NOMO-1 treated with DMSO at 0.1 percent for 48 hours (cell line): ENCODE measurements around the gene PIEZO1.

Source experiments
- DNase-seq: peaks from one replicate; lab custom pipeline; 2025; ENCODE audit not compliant: unreplicated experiment; lab: John Stamatoyannopoulos, UW

Gene PIEZO1

DNA sequence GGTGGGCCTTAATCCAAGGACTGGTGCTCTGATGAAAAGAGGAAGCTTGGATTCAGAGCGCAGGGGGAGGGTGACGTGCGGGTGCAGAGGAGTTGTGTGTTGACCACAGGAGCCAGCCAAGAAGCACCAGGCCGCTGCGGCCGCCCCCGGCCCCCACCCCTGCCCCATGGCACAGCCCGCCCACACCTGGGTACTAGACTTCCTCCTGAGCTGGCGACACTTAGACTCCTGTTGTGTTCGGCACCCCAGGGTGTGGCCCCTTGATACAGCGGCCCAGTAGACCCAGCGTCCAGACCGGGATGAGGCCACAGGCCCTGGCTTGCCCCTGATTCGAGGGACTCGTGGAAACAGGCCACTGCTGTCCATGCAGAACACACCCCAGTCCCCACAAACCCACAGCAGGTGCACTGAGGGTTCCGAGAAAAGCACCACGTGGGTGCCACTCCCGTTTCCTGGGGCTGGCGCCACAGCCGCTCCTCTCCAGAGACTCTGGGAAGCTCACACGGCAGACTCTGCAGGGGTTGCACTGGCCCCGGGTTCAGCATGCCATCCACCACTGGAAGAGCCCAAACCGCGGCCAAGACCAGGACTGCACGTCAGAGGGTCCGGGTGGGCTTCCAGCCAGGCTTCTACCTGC is 93.0 kb downstream of the PIEZO1 start:
- peak; percentile 80 for DNase-seq

- DNase-seq = no peak
Observed at GRCh38 chr16:88691129-88691813, 93.7 kb downstream of the PIEZO1 start.

- no peak for DNase-seq
Observed at GRCh38 chr16:88690341-88691128, 94.5 kb downstream of the PIEZO1 start.

DNA sequence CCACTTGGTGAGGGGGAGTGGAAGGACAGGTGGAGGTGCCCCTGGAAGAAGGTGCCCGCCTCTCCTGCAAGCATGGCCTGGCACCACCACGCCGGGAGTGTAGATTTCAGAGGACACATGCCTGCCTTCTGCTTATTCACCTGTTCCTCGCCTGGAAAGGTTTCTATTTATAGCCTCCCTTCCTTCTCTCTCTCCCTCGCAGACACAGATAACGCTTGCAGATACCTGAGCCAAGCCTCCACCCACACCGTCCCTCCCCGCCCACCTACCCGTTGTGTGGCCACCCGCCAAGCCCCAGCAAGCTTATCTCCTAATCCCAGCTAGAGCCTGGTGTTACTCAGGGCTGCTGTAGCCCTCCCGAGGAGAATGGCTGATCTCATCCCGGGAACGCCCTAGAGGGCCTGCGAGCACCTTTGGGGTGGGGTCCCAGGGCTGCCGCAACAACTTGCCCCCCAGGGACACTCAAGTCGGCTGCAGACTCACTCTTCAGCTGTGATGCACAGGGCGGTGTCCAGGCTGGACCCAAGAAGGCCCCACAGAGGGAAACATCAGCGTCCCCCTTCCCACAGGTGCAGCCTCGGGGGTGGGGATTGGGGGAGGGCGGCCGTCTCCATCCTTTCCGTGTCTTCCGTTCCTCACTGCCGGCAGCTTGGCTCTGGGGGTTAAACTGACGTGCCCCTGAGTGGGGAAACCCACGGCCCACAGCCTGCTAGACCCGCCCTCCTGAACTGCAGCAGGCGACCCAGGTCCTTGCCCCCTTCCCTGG is 96.8 kb downstream of the PIEZO1 start:
- no peak for DNase-seq

DNA sequence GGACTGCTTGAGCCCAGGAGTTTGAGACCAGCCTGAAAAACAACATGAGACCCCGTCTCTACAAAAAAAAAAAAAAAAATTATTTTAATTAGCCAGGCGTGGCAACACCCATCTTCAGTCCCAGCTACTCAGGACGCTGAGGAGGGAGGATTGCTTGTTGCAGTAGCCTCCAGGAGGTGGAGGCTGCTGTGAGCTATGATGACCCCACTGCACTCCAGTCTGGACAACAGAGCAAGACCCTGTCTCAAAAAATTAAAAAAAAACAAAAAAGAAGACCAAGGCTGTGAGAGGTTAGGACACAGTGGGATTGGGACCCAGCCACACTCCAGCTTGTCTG is 97.4 kb downstream of the PIEZO1 start:
- DNase-seq = no peak

- no peak for DNase-seq
Observed at GRCh38 chr16:88687254-88687576, 97.8 kb downstream of the PIEZO1 start.

- DNase-seq = peak; percentile 73
Observed at GRCh38 chr16:88686439-88687253, 98.4 kb downstream of the PIEZO1 start, which contains the start of gene SNAI3. Gene SNAI3, minus strand, starts transcription at chr16:88686507. Its CDS starts 101 bp downstream, at chr16:88686406.

- no peak for DNase-seq
Observed at GRCh38 chr16:88686062-88686438, 99.0 kb downstream of the PIEZO1 start.

- DNase-seq = peak; percentile 79
Observed at GRCh38 chr16:88685156-88686061, 99.6 kb downstream of the PIEZO1 start.

DNA sequence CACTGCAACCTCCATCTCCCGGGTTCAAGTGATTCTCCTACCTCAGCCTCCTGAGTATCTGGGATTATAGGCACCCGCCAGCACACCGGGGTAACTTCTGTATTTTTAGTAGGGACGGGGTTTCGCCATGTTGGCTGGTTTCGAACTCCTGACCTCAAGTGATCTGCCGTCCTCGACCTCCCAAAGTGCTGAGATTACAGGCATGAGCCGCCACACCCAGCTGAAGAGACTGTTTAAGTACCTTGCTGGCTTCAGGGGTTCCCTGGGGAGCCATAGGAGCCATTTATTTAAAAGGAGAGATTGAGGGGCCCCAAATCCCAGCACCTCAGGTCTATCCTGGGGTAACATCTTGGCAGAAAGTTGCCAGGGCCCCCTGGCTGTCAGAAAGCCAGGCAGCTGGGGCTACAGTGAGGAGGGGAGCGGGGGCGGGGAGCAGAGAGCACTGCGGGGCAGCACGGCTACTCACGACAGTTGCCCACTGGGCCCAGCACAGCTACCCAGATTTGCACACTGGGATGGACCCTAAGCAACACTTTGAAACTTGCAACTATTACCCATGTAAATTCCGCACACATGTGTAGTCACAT is 100.4 kb downstream of the PIEZO1 start:
- DNase-seq = no peak

- DNase-seq = peak; percentile 98
Observed at GRCh38 chr16:88681709-88682451, 103.1 kb downstream of the PIEZO1 start.

DNA sequence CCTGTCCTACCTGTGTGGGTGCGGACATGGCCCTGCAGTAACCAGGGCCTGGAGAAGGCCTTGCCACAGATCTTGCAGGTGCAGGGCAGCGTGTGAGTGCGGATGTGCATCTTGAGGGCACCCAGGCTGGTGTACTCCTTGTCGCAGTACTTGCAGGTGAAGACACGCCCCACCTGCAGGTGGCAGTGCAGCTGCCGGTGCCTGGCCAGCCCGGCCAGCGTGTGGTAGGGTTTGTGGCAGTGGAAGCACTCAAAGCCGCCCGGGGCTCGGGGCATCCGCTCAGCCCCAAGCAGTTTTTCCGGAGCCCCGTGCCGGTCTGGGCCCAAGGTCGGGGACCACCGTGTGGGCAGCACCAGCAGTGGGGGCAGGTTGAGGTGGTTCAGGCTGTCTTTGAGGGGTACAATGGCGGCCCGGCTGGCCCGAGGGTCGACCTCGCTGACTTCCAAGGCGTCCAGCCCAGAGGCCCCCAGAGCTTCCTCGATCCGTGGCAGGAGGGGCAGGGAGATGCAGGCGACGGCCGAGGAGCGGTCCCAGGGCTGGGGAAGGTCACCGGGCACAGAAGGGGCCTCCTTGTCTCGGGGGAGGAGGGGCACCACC is 103.8 kb downstream of the PIEZO1 start:
- DNase-seq = peak; percentile 23

DNA sequence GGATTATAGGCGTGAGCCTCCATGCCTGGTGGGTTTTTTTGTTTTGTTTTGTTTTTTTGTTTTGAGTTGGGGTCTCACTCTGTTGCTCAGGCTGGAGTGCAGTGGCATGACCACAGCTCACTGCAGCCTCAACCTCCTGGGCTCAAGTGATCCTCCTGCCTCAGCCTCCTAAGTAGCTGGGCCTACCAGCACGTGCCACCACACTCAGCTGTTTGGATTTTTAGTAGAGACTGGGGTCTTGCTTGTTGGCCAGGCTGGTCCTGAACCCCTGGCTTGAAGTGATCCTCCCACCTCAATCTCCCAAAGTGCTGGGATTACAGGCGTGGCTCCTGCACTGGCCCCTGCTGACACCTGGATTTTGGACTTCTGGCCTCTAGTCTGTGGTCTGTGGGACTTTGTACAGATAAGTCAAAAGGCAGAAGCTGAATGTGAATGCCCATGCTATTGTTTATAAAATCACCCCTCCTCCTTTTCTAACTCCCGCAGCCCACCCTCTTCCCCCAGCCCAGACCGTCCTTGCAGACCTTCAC is 104.4 kb downstream of the PIEZO1 start:
- no peak for DNase-seq

DNA sequence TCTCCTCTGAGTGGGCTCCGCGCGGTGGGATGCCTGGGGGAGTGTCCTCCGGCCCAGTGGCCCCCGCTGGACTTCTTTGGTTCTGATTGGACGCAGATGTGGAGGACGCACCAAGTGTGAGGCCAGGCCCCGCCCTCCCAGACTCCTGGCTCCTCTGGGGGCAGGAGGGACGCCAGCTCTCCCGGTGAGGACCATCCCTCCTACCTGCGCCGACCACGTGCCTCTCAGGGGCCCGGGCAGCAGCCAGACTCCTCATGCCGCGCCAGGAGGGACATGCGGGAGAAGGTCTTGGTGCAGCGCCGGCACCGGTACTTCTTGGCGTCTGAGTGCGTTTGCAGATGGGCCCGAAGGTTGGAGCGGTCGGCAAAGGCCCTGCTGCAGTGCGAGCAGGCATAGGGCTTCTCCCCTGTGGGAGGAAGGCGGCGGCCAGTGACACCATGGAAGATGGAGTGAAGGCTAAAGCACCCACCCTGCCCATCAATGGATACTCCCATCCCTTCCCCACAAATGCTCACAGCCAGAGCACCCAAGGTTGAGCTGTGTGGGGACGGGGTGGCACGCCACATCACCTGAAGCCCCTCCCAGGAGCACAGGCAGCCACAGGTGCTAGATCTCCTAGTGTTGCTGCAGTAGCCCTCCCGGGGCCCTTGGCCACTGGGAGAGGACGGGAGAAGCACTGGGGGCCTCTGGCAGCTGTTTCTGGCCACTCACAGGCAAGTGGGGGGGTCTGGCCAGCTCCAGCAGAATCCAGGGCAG is 106.6 kb downstream of the PIEZO1 start:
- no peak for DNase-seq

GRCh38 chr16:88677721-88678120 is 107.3 kb downstream of the PIEZO1 start:
- no peak for DNase-seq

DNA sequence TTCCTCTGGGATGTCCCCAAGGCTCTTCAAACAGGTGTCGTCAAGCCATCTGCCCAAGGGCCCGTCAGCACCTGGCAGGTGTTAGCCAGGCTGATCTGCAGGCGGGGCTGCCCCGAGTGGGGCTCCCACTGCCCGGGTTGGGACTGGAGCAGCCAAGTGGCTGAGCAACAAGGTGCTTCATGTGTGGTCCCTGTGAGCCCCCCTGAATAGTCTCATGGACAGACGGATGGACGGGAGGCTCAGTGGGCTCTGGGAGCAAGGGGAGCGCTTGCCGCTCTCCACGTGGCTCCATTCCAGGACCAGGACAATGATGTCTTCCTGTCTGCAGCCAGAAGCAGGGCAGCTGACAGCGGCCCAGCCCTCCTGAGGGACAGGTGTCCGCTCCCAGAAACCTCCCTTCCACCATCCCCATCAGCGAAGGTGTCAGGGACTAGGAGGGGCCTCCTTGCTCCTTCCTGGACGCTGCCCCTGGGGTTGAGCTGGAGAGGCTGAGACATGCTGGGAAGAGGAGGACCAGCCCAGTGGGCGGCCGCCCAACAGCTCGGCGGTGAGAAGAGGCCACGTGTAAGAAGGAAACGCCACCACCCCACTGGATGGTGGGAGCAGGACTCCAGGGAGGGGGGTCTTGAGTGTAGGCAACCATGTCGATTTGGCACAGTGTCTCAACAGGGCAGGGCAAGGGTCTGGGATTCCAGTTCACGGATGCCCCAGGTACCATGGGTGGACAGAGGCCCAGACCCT is 108.3 kb downstream of the PIEZO1 start:
- DNase-seq = no peak
